GM20431 (cell line): Measurements from ENCODE around the gene PSTPIP1.

Source experiments
- in situ Hi-C: fragments of 300-500 bp; cut with MseI, MboI; formaldehyde crosslinking; loops from one replicate; pipeline ENCODE4 v1.15.0; 2020; ENCODE audit warnings: low sequenced_read_pairs; ENCODE audit not compliant: unreplicated experiment

The PSTPIP1 gene

GRCh38 chr15:76996526-76997401 lies 1.8 kb downstream of the PSTPIP1 start:
- in situ Hi-C loops = no loop called here

DNA sequence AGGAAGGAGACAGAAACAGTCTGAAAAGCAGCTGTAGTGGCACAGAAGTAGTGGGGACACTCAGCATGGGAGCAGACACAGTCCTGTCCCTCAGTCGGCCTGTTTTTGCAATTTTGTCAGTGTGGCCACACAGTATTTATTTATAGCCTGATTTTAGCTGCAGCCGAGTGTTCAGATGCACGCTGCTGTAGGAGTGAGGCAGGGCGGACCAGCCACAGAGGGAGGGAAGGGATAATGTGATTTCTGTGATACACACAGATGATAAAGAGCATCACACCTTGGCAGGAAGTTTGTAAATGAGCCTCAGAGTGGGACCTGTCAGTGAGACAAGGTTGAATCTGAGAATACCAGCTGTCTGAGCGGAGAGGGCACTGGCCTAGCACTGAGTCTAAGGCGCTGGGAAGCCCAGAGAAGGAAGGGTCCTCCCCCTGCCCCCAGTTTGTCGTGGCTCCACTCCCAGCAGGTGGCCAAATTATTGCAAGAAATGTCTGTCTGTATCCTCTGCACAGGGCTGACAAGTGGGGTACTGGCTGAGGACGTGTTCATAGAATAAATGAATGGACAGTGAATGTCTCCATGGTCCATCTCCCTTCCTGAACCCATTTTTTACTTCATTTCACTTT lies 3.8 kb downstream of the PSTPIP1 start:
- in situ Hi-C loops = no loop called here

DNA sequence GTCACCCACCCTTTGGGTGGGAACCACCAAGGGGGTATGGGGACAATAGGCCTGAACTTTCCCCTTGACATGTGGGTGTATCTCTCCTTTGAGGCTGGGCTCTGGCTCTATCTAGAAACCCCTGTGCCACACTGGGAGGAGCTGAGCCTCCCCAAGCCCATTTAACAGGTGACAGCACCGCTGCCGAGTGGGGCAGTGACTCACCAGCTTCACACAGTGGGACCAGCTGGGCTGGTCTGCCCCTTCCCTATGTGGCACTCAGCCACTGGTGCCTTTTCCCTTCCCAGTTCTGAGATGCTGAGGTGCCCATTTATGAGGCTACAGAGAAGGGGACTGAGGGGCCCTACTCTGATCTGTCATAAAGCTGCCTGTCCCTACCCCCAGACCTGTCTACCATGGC lies 5.1 kb downstream of the PSTPIP1 start:
- in situ Hi-C loops = no loop called here

GRCh38 chr15:77001351-77001750 lies 6.4 kb downstream of the PSTPIP1 start:
- in situ Hi-C loops = no loop called here

DNA sequence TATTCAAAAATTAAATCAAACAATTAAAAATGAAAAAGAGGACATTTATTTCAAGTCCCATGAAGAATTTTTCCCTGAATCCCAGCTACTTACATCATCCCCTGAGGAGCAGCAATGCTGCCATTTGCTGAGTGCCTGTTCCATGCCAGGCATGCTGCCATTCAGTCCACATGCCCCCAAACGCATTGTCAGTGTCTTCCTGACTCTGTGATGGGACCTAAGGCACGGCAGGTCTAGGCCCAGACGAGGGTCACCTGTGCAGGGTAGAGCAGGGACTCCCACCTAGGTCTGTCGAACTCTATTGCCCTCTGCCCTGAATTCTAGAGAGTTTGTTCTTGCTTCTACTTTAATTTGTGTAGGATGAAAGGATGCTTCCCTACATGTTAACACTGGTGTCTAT lies 7.0 kb downstream of the PSTPIP1 start:
- in situ Hi-C loops = no loop called here

- in situ Hi-C loops = no loop called here
Measured at GRCh38 chr15:77002436-77002835, 7.5 kb downstream of the PSTPIP1 start.

DNA sequence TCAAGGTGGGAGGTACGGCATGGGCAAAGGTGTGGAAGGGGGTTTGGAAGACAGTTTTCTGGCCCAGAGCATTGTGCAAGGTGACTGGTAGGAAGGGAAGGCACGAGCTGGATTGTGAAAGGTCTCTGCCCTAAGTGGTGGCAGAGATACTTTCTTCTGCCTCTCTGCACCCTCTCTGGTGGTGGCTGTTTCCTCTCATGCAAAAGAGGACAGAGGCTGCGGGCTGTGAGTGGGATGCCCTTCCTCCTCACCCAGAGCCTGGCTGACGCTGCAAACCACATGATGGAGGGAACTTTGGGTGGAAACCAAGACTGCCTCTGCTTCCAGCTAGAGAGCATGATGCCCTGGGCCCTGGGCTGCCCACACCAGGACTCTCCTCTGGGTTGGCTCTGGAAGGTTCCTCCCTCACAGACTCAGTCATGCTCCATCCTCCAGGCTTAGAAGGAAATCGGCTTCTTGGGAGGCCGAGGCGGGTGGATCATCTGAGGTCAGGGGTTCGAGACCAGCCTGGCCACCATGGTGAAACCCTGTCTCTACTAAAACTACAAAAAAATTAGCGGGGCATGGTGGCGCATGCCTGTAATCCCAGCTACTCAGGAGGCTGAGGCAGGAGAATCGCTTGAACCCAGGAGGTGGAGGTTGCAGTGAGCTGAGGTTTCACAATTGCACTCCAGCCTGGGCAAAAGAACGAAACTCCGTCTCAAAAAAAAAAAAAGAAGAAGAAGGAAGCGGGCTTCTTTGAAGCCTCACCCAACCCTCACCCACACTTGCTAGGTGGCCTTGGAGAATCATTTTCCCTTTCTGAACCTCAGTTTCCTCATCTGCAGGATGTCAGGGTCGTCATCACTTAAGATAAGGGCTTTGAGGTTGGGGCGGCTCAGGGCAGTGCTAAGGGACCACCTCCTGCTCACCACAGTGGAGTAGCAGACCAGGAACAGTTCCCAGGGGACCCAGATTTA lies 8.3 kb downstream of the PSTPIP1 start:
- in situ Hi-C loops = no loop called here

- in situ Hi-C loops = no loop called here
Measured at GRCh38 chr15:77004189-77004588, 9.3 kb downstream of the PSTPIP1 start.

GRCh38 chr15:77009176-77009575 lies 14.2 kb downstream of the PSTPIP1 start:
- in situ Hi-C loops = no loop called here

- in situ Hi-C loops = no loop called here
Measured at GRCh38 chr15:77009646-77010311, 14.9 kb downstream of the PSTPIP1 start.

DNA sequence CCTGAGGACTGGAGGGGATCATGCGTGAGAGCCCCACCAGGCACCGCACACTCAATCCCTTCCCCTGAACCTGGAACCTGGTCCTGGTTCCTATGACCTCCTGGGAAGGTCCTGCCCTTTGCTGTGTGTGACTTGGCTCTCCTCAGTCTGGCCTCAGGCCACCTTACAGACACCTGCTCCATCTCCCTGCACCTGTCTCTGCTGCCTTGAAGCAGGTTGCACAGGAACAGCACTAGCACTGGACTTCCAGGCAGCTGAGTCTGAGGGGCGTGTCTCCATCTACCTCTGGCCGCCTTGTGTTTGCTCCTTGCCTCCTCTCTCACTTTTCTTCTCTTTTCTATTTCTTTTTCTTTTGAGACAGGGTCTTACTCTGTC lies 15.4 kb downstream of the PSTPIP1 start:
- in situ Hi-C loops = no loop called here

DNA sequence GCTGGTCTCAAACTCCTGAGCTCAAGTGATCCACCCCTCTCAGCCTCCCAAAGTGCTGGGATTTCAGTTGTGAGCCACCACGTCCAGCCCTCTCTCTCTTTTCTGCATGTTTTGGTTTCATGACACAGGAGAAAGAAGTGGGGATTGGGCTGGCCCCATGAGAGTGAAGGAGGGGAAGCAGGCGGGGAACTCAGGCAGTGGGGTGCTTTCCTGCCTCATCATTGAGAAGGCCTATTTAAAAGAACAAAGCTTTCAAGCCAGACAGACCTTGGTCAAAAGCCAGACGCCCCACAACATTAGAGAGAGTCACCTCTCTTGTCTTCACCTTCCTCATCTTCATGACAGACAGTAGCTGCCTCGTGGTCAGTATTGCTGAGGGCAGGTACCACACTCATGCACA lies 15.9 kb downstream of the PSTPIP1 start:
- in situ Hi-C loops = no loop called here

DNA sequence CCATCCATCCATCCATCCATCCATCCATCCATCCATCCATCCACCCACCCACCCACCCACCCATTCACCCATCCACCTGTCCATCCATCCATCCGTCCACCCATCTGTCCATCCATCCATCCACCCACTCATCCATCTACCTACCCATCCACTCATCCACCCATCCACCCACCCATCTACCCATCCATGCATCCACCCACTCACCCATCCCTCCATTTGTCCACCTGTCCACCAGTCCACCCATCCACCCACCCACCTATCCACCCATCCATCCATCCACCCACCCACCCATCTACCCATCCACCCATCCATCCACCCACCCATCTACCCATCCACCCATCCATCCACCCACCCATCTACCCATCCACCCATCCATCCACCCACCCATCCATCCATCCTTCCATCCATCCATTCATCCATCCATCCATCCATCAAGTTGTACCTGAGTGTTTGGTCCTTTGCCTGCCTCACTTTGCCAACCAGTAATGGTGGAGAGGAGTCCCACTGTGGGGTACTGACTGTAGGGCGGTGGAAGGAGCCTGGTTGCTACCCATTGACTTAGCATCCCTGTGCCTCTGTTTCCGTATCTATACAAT lies 17.3 kb downstream of the PSTPIP1 start:
- in situ Hi-C loops = no loop called here

DNA sequence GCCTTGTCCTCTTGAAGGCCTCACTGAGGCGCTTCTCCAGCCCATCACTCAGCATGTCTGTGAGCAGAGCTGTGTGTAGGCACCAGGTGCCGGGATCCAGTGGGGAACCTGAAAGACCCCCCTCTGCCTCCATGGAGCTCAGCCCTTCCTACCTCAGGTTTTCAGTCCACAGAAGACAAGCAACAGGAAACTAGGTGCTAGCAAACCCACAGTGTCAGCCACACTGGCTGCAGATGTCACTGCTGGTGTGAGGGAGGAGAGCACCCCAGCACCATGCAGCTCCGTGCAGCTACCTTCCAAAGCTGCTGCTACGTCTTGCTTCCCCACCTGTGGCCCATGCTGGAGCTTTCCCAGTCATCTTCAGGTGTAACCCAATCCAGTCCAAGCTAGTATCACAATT lies 17.9 kb downstream of the PSTPIP1 start:
- in situ Hi-C loops = no loop called here

GRCh38 chr15:77013776-77014131 lies 18.8 kb downstream of the PSTPIP1 start:
- in situ Hi-C loops = no loop called here

DNA sequence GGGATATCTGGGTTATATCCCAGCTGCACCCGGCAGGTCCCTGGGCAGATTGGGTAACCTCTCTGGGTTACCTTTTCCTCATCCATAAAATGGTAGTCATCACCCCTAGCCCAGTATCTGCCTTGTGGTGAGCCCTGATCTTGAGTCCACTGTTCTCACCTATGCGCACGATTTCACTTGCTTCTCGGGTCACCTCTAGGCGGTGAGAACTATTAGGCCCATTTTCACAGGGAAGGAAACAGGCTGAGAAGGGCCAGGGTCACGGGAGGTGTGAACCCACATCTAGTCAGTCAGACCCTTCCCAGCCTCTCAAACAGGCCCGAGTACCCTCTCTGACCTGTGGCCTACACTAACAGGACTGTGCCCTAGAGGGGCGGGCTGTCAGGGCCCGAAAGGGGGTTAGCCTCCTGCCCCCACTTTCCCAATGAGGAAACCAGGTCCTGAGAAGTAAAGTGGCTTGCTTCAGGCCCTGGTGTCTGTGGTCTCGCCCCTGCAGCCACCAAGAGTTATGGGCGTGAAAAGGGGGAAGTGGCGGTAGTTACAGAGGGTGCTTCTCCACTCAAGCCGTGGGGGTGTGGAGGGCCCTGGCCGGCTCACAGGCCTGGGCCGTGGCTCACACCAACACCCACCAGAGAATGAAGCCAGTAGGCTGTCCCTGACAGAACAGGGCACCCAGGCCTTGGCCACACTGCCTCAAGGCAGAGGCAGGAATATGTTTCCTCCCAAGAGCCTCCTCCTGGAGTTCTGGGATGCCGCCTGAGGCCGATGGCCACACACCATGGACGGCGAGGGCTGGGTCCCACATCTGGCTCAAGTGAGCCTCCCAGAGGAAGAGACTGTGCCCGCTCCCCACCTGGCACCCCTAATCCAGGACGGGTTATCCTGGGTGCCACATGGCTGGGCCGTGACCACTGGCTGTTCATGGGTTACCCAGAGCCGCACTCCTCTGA lies 19.5 kb downstream of the PSTPIP1 start:
- in situ Hi-C loops = no loop called here

DNA sequence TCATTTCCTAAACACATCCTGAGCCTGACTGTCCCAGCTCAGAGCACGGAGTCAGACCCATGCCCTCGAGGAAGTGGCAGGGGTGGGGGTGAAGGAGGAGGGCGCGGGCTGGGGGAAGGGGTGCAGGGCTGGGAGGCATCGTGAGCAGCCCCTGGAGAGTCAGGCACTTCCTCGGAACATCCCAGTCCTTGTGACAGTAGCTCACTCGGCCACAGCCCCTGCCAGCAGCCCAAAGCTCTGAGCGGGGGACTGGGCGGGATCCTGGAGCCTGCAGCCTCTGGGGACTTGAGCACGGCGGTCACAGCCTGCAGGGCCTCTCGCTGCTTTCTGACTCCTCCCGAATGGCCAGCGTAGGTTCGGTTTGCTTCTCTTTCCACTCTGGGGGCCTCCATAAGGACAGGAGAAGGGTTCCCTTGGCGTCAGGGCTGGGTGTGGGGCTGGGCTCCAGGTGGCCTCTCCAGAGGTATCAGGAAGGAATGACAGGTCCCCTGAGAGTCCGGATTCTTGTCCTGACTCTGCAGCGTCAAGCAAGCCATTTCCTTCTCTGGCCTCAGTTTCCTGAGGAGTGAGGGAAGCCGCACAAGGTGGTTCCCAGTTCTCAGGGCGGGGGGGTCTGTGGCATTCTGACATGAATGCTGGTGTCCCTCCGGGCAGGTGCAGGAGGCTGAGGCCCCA lies 20.9 kb downstream of the PSTPIP1 start:
- in situ Hi-C loops = no loop called here

GRCh38 chr15:77016321-77016695 lies 21.4 kb downstream of the PSTPIP1 start:
- in situ Hi-C loops = no loop called here
